Stomach (tissue), 4 donors: ENCODE data around the gene PSMB3.

Source experiments
- CTCF ChIP-seq, 7 experiments: fragments of 450-650 bp in 4 of 7; fragments of 200-600 bp in 3 of 7; sonication (generic) in 3 of 7; IDR thresholded peaks; one replicate each; pipeline ENCODE4 v1.5.1; 2016 to 2019; ENCODE audit warnings: antibody characterized with exemption in 7 of 7, control low read depth in 2 of 7, mild to moderate bottlenecking in 1 of 7
- EP300 ChIP-seq: sonication (generic); formaldehyde crosslinking; IDR thresholded peaks from one replicate; pipeline ENCODE4 v1.6.1; 2017; ENCODE audit warnings: antibody characterized with exemption
- POLR2A ChIP-seq, 4 donors: fragments of 450-650 bp; IDR thresholded peaks; one replicate each; pipeline ENCODE4 v1.6.1; 2016; ENCODE audit warnings: antibody characterized with exemption in 4 of 4, control low read depth in 2 of 4, mild to moderate bottlenecking in 1 of 4, moderate library complexity in 1 of 4
- POLR2AphosphoS5 ChIP-seq, 3 donors: sonication (generic); formaldehyde crosslinking; IDR thresholded peaks; one replicate each; pipeline ENCODE4 v1.6.1; 2016; ENCODE audit warnings: antibody characterized with exemption in 3 of 3

- TF ChIP-seq POLR2A (IDR thresholded peaks at IDR 0.05) (no peak), CTCF (IDR thresholded peaks at IDR 0.05) (no peak), EP300 (no peak), POLR2AphosphoS5 (IDR thresholded peaks at IDR 0.05) (peak in 2 of 3 donors; percentile 47 to 67)
Observed at GRCh38 chr17:38704606-38705522, 47.7 kb upstream of the PSMB3 start, which contains the start of gene MLLT6.
